Astrocyte of the spinal cord (primary cell): ENCODE data around the gene RPTOR.

Source experiments
- DNase-seq: peaks from one replicate; pipeline ENCODE4 v3.0.0; 2011; ENCODE audit warnings: low read depth, low spot score
- H3K4me3 ChIP-seq: 2 replicates; pipeline ENCODE4 v1.5.1; 2011; ENCODE audit warnings: low read depth, mild to moderate bottlenecking, low read length, moderate library complexity
- in situ Hi-C: cut with HindIII; loops from 2 replicates; pipeline ENCODE4 v1.10.0; 2017; ENCODE audit warnings: low sequenced_read_pairs
- TF ChIP-seq, protein P1 (sequence below): IDR thresholded peaks from 2 replicates; pipeline ENCODE4 v1.5.1; 2012; ENCODE audit warnings: low read depth, mild to moderate bottlenecking, low read length, inconsistent platforms

Gene RPTOR

DNA sequence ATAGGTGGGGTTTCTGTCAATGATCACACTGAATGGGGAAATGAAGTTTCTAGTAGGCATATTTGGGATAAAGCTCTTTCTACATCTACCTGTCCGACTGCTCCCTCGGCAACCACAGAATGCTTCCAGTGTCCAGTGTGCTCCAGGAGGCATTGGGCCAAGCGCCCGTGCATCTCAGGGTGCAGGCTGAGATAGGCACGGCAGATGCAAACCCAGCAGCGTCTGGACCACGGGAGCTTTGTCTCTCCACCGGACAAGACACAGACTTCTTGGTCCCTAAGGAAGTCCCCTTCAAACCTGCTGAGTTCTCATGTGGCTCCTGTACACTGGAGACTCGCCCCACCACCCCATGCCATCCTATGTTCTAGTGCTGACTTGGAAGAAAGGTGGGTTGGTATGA lies 202.8 kb downstream of the RPTOR start:
- TF ChIP-seq, protein P1, sequence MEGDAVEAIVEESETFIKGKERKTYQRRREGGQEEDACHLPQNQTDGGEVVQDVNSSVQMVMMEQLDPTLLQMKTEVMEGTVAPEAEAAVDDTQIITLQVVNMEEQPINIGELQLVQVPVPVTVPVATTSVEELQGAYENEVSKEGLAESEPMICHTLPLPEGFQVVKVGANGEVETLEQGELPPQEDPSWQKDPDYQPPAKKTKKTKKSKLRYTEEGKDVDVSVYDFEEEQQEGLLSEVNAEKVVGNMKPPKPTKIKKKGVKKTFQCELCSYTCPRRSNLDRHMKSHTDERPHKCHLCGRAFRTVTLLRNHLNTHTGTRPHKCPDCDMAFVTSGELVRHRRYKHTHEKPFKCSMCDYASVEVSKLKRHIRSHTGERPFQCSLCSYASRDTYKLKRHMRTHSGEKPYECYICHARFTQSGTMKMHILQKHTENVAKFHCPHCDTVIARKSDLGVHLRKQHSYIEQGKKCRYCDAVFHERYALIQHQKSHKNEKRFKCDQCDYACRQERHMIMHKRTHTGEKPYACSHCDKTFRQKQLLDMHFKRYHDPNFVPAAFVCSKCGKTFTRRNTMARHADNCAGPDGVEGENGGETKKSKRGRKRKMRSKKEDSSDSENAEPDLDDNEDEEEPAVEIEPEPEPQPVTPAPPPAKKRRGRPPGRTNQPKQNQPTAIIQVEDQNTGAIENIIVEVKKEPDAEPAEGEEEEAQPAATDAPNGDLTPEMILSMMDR = no peak
- in situ Hi-C loops = no loop called here
- no peak overlapping the region for H3K4me3 ChIP-seq
- DNase-seq = no peak

DNA sequence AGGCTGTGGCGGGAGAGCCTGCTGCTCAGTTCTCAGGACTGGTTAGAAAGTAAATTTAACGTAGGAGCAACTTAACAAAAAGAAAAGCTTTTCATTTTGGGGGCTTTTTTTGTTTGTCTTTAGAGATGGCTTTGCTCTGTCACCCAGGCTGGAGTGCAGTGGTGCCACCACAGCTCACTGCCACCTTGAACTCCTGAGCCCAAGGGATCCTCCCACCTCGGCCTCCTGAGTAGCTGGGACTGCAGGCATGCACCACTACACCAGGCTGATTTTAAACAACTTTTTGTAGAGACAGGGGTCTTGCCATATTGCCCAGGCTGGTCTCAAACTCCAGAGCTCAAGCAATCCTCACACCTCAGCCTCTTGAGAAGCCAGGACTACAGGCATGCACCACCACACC lies 205.0 kb downstream of the RPTOR start:
- TF ChIP-seq, protein P1 = no peak
- no peak for DNase-seq
- no peak overlapping the region for H3K4me3 ChIP-seq
- in situ Hi-C loops = no loop called here

DNA sequence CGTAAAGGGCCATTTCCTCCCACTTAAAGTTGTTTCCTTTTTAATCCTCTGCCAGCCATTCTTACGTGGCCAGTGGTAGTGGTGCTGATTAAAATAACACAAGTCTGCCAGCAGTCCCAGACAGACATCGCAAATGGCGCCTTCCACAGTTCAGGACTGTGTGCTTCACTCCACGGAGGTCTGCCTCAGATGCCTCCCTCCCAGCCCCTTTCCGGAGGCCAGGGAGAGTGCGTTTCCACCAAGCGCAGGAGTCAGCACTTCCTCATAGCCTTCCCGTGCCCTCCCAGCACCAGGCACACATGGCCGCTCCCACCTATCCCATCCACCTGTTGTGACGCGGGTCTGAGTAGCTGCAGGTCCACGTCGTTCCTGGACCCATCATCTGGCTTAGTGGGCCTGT lies 205.6 kb downstream of the RPTOR start:
- no peak overlapping the region for H3K4me3 ChIP-seq
- in situ Hi-C loops = no loop called here
- no peak for DNase-seq
- TF ChIP-seq, protein P1 = no peak

DNA sequence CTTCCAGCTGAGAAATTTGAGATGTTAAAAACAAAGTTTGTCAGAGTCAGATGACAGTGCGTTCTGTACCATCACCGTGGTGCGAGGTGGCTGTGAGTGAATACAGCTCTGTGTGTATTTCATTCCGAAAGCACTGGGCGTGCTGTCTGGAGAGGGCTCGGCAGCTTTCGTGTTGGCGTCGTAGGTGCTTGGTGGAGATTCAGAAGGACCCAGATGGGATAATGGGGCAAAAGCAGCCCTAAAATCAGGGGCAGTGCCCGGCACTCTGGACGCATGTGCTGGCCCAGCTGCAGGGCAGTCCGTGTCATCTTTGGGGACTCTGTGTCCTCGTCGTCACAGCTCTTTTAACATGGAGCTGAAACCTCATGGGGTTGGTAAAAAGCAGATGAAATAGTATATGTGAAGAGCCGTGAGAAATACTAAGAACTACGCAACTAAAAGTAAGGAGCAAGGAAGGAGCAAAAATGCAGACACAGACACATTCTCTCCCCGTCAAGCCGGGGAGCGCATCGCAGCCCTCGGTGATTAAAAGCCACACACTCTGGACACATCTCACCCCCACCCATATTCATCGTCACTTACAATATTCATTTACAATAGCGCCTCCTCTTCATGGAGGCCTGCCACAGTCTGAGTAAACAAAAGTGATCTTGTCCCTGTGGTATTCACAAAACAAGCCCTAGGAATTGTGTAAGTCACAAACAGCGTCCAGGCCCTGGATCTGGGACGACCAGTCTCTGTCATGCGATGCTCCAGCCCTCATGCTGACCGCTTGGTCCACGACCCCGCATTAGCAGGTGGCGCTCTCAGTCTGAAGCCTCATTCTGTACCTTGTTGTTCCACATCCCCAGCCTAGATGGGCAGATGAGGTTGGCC lies 206.7 kb downstream of the RPTOR start:
- DNase-seq = no peak
- TF ChIP-seq, protein P1 = no peak

DNA sequence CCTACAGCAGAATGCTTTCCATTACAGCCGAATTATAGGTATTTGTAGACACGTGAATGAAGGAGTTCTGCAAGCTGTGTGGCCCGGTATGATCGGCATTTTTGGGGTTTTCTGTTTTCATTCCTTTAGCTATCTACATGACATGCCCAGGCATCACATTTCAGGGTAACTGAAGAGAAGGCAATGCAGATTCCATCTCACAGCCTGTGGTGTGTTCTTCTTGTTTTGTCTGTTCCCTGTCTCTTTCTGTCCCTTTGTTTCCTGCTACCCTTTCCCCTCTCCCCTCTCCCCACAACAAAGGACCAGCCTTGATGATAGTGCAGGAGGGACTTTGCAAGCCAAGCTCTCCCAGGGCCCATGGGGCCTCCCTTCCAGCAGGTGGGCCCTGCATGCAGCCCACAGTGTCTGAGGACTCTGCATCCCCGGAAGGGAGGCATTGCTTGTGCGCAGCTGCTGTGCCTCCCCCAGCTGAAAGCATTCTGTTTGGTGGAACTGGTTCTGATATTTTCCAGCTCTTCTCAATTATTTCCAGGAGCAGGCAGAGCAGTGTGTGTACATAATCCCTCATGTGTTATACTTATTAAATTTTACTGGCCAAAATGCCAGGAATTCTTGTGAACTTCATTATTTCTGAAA lies 207.4 kb downstream of the RPTOR start:
- no peak for DNase-seq
- H3K4me3 ChIP-seq = no peak overlapping the region
- in situ Hi-C loops = no loop called here
- TF ChIP-seq, protein P1 = no peak

More for the DNA sequence above, 206.7 kb downstream of the RPTOR start:
- H3K4me3 ChIP-seq = no peak overlapping the region
- in situ Hi-C loops = no loop called here

DNA sequence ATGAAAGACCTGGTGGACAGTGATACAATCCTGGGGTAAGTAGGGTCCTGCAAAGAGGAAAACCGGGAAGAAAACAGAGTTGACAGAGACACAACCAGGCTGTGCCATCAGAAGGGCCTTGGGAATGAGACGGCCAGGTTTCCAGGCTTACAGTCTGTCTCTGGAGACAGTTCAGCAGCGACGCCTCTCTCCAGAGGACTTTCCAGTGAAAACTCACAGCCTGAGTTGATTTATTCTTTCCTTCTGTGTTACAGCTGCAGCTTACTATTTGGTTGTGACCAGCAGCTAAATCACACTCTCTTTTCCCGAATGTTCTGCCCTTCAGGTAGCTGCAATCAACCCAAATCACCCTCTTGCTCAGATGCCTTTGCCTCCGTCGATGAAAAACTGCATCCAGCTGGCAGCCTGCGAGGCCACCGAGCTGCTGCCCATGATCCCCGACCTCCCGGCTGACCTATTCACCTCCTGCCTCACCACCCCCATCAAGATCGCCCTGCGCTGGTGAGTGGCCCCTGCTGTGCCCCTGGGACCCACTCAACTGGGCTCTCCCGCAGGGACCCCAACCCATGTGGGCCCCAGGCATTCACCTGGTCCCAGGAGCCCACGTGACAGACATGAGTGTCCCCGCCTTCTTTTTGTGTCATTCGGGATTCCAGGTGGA lies 209.2 kb downstream of the RPTOR start:
- no peak overlapping the region for H3K4me3 ChIP-seq
- DNase-seq = no peak
- in situ Hi-C loops = no loop called here
- TF ChIP-seq, protein P1 = no peak
